OCI-LY7 (cell line): ENCODE results near the gene GLIS2.

Experiments
- CTCF ChIP-seq: fragments of 200-600 bp; sonication (generic); conservative IDR thresholded peaks from 2 replicates; pipeline ENCODE4 v1.5.1; 2014; ENCODE audit warnings: mild to moderate bottlenecking, antibody characterized with exemption, low read length, moderate library complexity, mixed read lengths
- EZH2phosphoT487 ChIP-seq: fragments of 200-600 bp; sonication (generic); IDR thresholded peaks from 2 replicates; pipeline ENCODE4 v1.6.1; 2018; ENCODE audit warnings: low read depth, borderline replicate concordance, mild to moderate bottlenecking, mixed run types, antibody characterized with exemption, low read length, moderate library complexity, mixed read lengths

- TF ChIP-seq CTCF (no peak), EZH2phosphoT487 (no peak)
Measured at GRCh38 chr16:4320571-4321137, 4.8 kb downstream of the GLIS2 start.
